DMS 273 treated with DMSO at 0.1 percent for 48 hours (cell line): ENCODE results near the gene JAG2.
A peak's percentile ranks its signal among the peaks of the same experiment; 100 is the strongest.

Source experiments
- DNase-seq: peaks from one replicate; lab custom pipeline; 2025; lab: John Stamatoyannopoulos, UW

Gene JAG2

DNA sequence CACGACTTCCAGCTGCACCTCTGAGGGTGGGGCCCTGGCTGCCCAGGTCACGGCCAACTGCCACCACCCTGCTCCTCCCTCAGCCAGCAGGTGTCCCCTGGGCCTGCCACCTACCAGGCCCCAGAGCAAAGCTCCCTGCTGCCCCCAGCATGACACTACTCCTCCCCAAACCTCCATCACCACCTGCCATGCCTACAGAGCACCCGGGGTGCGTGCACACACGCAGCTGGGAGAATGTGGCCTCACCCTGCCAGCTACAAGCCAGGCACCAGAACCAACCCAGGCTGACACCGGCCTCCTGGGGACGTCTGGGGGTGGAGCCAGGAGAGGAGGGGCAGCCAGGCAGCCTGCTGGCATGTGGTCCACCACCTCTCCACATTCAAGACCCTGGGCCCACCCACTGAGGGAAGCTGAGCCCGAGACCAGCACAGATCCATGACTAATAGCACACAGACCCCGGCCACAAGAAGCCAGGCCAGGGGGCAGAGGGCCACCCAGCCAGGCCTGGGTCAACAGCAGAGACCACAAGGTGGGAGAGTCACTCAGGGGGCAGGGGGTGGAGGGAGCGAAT is 3.4 kb downstream of the JAG2 start:
- peak; percentile 20 for DNase-seq

DNA sequence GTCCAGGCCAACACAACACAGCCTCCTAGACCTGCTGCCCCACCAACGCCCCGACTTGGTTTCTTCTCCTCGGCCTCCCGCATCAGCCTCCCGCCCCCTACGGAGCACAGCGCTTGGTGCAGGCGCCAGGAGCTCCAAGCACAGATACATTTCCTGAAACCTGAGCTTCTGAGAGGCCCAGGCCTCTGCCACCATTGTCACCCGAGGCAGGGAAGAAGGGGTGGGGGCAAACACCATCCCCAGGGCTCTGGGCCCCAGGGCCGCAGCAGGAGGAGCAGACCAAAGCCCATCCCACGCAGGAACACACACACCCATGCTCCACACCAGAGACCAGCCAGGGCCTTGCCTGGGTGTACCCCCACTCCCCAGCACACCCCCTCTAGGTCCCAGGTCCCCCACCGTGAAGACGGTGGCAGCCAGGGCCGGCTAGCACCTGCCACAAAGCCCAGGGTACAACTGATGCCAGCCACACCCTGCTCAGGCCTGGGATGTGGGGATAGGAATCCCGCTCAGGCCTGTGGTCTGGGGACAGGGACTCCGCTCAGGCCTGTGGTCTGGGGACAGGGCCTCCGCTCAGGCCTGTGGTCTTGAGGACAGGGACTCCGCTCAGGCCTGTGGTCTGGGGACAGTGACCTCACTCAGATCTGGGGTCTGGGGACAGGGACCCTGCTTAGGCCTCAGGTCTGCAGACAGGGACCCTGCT is 5.4 kb downstream of the JAG2 start:
- no peak for DNase-seq

DNA sequence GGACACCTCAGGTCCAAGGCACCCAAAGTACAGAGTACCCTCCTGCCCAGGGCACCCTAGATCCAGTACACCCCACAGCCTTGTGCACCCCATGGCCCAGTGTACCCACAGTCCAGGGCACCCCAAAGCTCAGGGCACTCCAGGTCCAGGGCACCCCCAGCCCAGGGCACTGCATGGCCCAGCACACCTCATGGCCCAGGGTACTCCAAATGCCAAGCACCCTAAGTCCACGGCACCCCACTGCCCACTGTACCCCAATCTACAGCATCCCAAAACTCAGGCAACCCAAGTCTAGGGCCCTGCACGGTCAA is 6.0 kb downstream of the JAG2 start:
- DNase-seq = no peak

DNA sequence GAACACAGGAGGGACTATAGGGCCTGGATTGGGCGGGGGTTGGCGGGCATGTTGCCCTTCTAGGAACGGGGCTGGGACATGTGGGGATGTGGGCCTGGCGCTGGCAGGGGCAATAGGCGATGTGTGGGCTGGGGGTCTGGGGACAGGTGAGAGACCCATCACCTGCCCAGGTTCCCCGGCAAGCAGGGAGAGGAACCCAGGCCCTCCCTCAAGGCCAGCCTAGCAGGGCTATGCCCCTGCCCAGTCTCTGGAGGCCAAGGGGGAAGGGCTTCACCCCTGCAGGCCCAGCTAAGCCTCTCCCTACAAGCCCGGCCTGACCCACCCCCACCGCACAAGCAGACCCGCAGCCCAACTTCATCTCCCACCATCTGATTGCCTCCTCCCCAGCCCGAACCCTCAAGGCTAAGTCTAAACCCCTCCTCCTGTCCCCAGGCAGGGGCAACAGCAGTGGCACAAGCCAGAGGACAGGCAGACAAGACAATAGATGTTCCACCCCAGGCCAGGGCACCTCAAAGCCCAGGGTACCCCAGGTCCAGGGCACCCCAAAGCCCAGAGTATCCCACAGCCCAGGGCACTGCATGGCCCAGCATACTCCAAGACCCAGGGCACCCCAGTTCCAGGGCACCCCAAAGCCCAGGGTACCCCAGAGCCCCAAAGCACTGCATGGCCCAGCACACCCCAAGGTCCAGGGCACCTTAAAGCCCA is 6.5 kb downstream of the JAG2 start:
- no peak for DNase-seq

DNA sequence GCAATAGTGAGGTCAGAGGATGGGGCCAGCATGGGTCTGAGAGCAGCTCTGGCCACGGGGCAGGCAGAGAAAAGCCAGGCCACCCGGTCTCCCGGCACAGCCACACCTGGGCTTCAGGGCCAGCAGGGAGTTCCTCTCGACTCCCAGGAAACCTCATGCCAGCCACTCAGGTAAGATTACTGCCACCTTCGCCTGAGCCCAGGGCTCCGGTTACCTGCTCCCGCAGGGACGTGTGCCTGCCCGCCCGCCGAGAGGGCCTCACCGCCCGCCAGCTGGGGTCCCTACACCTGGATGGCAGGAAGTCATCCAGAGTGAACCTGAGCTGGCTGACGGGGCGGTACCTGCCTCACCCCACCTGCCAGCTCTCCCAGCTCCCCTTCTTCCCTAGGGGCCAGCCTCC is 7.3 kb downstream of the JAG2 start:
- DNase-seq = no peak

DNA sequence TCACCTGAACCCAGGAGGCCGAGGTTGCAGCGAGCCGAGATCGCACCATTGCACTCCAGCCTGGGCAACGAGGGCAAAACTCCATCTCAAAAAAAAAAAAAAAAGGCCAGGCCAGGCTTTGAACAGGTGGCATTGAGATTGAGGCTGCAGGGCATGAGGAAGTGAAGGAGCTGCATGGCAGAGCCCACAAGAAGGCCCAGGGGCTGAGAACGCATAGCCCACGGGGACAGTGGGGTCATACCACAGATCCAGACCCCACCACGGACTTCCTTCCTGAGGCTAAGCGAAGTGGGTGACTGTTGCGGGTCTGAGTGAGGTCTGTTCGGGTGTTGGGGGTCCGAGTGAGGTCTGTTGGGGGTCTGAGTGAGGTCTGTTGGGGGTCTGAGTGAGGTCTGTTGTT is 7.8 kb downstream of the JAG2 start:
- no peak for DNase-seq

DNA sequence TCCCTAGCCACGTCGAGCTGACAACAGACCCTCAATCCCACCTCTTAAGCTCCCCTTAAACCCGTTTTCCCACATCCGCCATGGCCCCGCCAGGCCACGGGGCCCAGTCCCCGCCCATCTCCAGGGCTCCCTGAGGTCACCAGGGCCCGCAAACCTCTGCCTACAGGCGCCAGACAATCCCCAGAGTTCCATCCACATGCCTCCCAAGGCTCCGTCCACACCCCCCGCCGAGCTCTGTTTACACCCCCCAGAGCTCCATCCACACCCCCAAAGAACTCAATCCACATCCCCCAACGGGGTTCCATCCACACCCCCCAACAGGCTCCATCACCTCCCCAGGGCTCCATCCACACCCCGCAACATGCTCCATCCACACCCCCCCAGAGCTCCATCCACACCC is 9.2 kb downstream of the JAG2 start:
- DNase-seq = no peak

DNA sequence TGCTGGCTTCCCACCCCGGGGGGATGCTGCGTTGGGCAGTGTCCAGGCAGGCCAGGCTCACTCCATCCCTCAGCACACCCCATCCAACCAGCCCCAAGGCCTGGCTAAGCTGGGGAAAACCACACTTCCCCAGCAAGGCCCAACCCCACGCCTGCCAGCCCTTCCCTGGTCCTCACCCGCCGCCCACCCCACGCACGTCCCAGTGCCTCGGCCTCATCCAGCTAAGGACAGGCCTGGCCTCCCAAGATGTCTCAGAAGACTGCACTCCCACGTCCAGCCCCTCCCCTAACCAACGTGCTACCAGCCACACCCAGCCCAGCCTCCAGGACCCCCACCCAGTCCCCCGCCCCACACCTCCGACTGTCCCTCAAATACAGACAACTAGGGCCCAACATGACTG is 9.8 kb downstream of the JAG2 start:
- no peak for DNase-seq

DNA sequence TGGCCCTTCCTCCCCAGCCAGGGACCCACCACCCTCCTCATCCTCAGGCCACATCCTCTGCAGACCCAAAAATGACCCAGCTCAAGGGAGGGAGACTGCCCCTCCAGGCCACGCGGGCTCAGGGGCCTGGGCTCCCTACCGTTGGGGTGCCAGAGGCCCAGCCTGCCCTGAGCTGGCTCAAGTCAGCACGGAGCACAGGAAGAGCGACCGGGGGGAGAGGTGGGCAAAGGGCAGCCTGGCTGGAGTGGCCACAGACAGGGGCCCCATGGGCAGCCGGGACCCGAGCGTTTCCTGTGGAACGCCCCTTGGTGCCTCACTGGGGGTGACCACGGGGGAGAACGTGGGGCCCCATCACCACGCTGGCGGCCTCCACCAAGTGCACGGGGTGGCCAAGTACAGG is 10.7 kb downstream of the JAG2 start:
- no peak for DNase-seq

DNA sequence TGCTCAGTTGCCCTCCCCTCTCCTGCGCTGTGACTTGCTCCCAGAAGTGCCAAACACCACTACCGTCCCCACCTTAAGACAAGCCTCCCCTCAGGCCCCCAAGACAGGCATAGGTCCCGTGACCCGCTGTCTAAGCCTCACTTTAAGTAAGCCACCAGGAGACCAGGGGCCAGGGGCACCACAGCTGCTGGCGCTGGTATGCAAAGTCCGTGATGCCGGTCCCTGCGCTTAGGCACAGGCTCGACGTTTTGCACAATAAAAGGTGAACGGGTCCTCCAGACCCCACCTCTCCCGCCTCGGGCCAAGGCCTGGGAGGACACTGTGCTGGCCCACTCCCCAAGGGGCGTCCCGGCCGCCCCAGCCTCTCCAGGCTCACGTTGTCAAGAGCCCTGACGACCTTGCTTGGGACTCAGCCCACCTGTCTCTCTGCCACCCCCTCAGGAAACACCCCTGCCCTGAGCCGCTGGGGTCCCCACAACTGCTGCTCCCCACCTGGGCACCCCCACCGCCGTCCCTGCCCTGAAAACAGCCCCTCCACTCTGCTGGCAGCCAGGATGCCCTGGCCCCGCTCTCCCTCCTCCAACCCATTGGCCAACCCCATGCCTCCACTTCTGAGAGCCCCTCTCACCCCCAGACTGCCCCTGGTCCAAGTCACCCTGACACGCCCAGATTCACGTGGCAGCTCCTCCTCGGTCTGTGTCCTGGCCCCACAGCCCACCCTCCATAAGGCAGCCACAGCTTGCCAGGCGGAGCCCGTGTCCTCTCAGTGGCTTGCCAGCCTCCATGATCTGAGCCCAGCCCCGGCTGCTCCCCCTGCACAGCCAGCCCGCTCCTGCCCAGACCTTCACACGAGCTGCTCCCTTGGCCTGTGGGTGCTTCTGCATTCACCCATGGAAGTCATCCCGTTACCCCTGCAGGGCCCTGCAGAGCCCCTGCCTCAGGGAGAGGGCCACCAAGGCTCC is 11.9 kb downstream of the JAG2 start:
- no peak for DNase-seq

DNA sequence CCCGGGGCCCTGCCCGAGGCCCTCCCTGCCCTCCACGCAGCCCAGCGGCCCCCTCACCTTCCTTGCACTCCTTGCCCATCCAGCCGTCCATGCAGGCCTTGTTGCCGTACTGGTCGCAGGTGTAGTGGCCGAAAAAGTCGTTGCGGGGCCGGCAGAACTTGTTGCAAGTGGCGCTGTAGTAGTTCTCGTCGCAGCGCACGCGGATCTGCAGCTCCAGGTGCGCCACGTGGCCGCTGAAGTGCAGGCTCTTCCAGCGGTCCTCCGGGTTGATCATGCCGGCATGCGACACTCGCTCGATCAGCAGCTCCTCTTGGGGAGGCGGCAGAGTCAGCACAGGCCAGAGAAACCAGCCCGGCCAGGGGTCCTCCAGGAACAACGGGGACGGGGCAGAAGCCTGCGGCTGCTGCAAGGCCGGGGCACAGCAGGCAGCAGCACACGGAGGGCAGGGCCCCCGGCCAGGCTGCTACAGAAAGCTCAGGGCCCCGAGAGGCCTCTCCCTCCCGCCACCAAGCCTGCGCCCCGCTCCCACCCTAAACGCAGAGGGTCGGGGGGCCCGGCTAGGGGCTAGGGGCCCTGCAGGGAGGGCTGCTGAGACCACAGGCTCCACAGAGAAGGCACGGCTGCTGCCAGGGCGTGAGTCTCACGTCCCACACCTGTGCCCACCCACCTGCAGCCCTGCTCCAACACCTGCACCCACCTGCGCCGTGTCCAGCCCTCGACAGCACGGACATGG is 12.7 kb downstream of the JAG2 start:
- no peak for DNase-seq

DNA sequence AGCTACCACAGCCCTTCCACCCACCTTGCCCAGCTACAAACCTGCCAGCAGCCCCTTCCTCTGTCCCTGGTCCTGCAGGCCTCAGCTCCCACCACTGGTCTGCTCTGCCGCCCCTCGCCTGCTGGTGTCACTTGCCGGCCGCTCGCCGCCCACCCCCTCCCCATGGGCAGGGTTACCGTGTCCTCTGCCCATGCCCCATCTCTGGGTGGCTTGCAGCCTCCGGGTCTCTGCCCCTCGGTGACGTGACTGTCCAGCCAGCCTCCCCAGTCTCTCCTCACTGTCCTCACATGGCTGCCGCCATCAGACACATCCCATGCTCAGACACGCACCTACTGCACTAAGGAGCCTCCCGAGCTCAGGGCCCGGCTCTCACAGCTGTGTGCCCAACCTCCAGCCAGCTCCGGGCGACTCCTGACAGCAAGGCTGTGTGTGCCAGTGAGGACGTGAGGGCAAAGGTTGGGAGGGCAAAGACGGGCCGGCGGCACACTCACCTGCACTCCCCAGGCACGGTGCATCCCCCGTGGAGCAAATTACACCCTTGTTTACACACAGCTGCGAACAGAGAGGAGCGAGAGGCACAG is 13.4 kb downstream of the JAG2 start:
- no peak for DNase-seq

DNA sequence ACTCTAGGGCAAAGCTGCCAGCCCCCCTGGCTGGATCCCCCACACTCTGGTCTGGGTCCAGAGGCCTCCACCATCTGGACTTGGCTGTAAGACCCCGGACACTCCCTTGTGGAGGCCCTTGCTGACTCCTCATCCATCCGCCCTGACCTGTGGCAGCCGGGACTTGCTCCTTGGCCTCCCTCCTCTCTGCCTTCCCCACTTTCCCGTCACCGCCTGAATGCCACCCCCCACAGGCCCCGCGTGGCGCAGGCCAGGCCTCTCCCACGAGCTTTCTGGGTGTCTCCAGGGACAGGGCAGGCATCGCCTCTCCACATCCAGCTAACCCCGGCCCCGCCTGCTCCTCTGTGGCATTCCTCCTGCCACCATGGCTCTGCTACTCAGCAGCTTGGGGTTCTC is 14.1 kb downstream of the JAG2 start:
- DNase-seq = no peak

DNA sequence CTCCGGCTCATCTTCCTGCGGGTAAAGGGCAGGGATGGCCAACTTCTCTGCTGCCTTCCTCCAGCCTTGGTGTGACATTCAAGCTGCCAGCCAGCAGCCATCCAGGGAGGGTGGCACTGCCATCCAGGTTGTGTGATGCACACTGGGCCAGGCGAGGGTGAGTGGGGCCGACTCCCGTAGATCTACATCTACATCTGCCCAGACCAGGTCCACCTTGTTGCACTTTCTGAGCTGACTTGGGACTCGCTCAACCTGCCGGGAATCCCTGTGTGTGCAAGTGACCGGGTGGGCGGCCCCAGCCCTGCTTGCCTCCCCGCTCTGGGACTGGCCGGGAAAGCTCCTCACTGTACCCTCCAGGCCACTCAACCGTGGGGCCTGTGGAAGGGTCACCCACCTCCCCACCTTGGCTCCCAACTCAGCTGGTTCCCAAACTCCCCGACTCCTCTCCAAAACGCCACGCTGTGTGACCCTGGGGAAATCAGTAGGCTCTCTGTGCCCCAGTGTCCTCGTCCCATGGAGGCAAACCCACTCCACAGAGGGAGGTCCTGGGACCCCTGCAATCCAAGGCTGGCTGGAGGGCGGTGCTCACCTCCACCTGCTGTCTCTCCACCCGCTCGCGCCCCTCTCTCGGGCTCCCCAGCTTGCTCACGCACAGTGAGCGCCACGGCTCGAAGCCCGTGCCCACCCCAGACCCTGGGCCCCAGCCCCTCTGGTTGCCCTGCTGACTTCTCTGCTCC is 14.7 kb downstream of the JAG2 start:
- DNase-seq = no peak

DNA sequence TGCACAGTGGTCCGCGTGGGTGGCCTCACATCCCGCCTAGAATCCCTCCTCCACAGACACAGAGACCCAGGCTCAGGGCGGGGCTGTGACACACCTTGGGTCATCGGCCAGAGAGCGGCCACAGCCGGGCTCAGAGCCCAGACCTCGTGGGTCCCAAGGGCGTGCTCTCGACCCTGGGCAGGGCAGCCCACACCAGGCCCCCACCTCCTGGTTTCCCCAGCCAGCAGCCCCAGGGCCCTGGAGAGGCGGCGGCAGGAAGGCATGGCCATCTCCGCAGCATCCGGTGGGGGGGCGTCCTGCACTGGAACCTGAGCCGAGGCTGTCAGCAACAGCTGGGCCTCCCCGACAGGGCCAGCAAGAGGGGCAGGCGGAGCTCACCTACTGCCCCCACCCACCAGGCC is 15.2 kb downstream of the JAG2 start:
- no peak for DNase-seq

DNA sequence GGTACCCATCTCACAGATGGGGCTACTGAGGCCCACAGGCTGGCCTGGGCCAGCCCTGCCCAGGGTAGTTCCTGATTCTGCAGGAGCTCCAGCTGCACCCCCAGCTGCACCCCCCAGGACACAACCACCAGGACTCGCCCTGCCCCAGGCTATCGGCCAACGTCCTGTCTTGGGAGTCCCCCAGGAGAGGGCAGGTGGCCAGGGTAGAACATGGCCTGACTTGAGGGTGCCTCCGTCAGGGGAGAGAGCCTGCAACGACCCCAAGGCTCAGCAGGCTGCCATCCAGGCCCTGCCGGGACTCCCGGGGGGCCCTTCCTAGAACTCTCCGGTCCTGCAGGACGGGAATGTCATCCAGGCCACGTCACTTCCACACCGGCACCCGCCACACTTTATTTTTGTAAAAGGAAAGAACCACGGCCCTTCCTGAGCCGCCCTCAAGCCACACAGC is 15.8 kb downstream of the JAG2 start:
- no peak for DNase-seq

DNA sequence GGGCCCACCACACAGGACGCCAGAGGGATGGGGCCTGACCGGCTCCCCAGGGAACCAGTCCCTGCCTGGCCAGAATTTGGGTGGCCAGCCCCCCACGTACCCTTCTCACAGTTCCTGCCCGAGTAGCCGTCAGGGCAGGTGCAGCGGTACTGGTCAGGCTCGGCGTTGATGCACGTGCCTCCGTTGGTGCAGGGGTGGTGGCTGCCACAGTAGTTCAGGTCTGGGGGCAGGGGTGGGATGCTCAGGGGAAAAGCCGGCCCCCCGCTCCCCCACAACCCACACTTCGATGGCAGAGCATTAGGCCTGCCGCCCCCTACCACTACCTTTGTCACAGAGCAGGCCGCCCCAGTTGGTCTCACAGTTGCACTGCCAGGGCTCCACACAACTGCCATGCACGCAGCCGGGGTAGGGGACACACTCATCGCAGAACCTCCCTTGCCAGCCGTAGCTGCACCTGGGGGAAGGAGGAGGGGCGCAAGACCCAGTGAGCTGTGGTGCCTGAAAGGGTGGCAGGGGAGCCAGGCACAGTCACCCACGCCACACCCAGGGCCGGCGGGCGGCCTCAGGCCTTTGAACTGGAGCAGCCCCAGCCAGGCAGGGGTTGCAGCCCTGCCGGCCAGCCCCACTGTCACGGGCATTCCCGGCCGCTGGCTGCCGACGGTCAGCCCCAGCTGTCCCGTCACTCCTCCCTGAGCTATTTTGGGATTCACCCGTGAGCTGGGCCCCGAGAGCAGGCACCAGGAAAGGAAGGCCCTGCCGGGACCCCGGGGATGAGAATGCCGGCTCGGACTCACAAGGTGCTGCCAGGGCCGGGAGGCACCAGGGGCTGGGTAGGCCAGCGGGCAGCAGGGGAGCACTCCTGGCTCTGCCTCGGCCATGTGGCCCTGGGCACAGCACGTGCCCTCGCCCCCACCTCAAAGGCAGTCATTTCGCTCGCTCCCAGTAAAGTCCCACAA is 16.5 kb downstream of the JAG2 start:
- DNase-seq = no peak

DNA sequence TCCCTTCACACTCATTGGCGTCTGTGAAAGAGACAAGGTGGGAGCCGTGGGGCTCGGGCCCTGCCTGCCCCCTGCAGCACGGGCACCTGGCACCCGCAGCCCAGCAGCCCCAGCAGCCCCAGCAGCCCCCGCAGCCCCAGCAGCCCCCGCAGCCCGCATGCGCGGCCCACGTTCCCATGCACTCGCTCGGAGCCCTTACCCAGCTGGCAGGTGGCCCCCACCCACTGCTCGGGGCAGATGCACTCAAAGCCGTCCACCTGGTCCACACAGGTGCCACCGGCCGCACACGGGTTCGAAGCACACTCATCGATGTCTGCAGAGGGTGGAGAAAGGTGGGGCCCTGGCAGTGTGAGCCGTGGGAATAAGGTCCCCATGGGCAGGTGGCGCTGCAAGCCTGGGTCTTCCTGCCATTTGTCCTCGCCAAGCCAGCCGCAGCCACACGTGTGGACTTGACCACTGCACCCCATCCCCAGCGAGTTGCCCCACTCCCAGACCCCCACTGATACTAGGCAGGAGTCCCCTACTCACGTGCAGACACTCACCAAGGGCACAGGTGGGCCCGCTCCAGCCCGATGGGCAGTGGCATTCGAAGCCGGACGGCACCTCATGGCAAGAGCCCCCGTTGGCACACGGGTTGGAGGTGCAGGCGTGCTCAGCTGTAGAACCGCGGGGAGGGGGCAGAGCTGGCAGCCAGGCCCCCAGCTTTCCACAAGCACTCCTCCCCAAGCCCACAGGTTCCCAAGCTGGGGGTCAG is 17.3 kb downstream of the JAG2 start:
- DNase-seq = no peak
